Keratinocyte (primary cell): ENCODE results near the gene SMAD5.

Experiments used
- CTCF ChIP-seq, 3 experiments: IDR thresholded peaks in 1 of 3; conservative IDR thresholded peaks in 1 of 3; optimal IDR thresholded peaks in 1 of 3; 2 replicates in 2 of 3; 3 replicates in 1 of 3; pipeline versions ENCODE3 to v1.5.1; 2011; ENCODE audit warnings: low read length in 3 of 3, mild to moderate bottlenecking in 3 of 3, moderate library complexity in 2 of 3, control low read depth in 1 of 3, inconsistent platforms in 1 of 3; ENCODE audit not compliant: insufficient read depth in 2 of 3; ENCODE audit errors: extremely low read depth in 1 of 3
- EZH2 ChIP-seq: IDR thresholded peaks from one replicate; pipeline ENCODE4 v1.6.1; 2012; ENCODE audit warnings: inconsistent platforms, mild to moderate bottlenecking, low read length, moderate library complexity

- TF ChIP-seq CTCF (optimal IDR thresholded peaks at IDR 0.05 in 1 of 3, IDR thresholded peaks at IDR 0.05 in 1 of 3, conservative IDR thresholded peaks at IDR 0.05 in 1 of 3; ENCODE audit: extremely low read depth in 1 of 3, insufficient read depth in 2 of 3, low read length in 3 of 3) (no peak), EZH2 (no peak)
These were observed 56.2 kb downstream of the SMAD5 start for GRCh38 chr5:136188859-136189258.
